Mucosa of rectum (tissue), 2 donors: Measurements from ENCODE around the gene VAX1.
"Not testable (repeated sequence)": the region's sequence is repeated elsewhere in the genome, so short reads cannot be mapped to it uniquely, and the experiment has no call there.

Experiments used
- H3K27ac ChIP-seq, 2 donors: one replicate each; pipeline ENCODE4 v1.7.0; 2013; ENCODE audit warnings: inconsistent platforms in 2 of 2, low read depth in 2 of 2, low read length in 2 of 2
- H3K27me3 ChIP-seq, 2 donors: one replicate each; pipeline ENCODE4 v1.7.0; 2013; ENCODE audit warnings: low read length in 2 of 2; ENCODE audit not compliant: control insufficient read depth in 2 of 2, insufficient read depth in 2 of 2
- H3K36me3 ChIP-seq, 2 donors: one replicate each; pipeline ENCODE4 v1.7.0; 2013; ENCODE audit warnings: low read length in 2 of 2; ENCODE audit not compliant: control insufficient read depth in 2 of 2, insufficient read depth in 2 of 2
- H3K4me1 ChIP-seq, 2 donors: one replicate each; pipeline ENCODE4 v1.7.0; 2013; ENCODE audit warnings: low read length in 2 of 2, mild to moderate bottlenecking in 1 of 2; ENCODE audit not compliant: control insufficient read depth in 2 of 2, insufficient read depth in 2 of 2
- H3K4me3 ChIP-seq, 2 donors: one replicate each; pipeline ENCODE4 v1.7.0; 2013; ENCODE audit warnings: low read length in 2 of 2
- H3K9ac ChIP-seq, 2 donors: one replicate each; pipeline ENCODE4 v1.7.0; 2013; ENCODE audit warnings: low read length in 2 of 2, low read depth in 1 of 2, mild to moderate bottlenecking in 1 of 2
- H3K9me3 ChIP-seq, 2 donors: one replicate each; pipeline ENCODE4 v1.7.0; 2013; ENCODE audit warnings: low read length in 2 of 2; ENCODE audit not compliant: control insufficient read depth in 2 of 2
- donor health status: healthy.
- donor health status: Normal muscosa, but diverticular disease.

VAX1 gene

GRCh38 chr10:117112220-117112619, 25.9 kb downstream of the VAX1 start:
- Histone ChIP-seq H3K4me1 (no peaks in the 10 kb centered on the region), H3K27ac (no peak overlapping the region), H3K36me3 (no peaks in the 10 kb centered on the region), H3K4me3 (no peak overlapping the region), H3K9me3 (no peaks in the 10 kb centered on the region), H3K9ac (no peak overlapping the region), H3K27me3 (peaks cover 0 to 3% of the 10 kb centered on the region in 2 donors)

GRCh38 chr10:117107238-117107637, 30.8 kb downstream of the VAX1 start:
- H3K4me1 ChIP-seq, result no peaks in the 10 kb centered on the region
- H3K27ac ChIP-seq, result no peak overlapping the region
- H3K9ac ChIP-seq, result no peak overlapping the region
- H3K36me3 ChIP-seq, result no peaks in the 10 kb centered on the region
- H3K4me3 ChIP-seq, result no peak overlapping the region
- no peaks in the 10 kb centered on the region for H3K9me3 ChIP-seq
- H3K27me3 ChIP-seq, result no peaks in the 10 kb centered on the region

- Histone ChIP-seq H3K9me3 (no peaks in the 10 kb centered on the region), H3K4me3 (no peak overlapping the region), H3K9ac (no peak overlapping the region), H3K36me3 (no peaks in the 10 kb centered on the region), H3K27ac (no peak overlapping the region), H3K4me1 (no peaks in the 10 kb centered on the region), H3K27me3 (peaks cover 0 to 2% of the 10 kb centered on the region in 2 donors)
These were observed 41.4 kb downstream of the VAX1 start for GRCh38 chr10:117096599-117097201.

DNA sequence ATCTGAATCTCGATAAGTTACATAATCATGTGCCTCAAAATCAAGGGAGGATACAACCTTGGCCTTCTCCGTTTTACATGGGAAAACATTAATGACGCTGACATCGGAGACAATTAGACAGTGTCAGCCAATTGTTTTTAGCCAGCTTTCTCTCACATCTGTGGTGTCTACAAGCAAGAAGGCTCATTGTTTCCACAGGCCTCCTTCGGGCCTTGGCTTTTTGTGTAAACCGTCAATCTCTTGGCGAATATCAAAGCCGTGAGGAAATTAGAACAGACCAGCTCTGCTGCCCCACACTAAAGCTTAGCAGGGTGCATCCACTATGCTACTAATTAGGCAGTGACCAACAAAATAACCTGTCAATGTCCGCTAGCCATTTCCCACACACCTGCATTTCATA, 43.2 kb downstream of the VAX1 start:
- Histone ChIP-seq H3K36me3 (no peaks in the 10 kb centered on the region), H3K4me3 (no peak overlapping the region), H3K9ac (no peak overlapping the region), H3K4me1 (no peaks in the 10 kb centered on the region), H3K27ac (no peak overlapping the region), H3K9me3 (no peaks in the 10 kb centered on the region), H3K27me3 (peaks cover 0 to 2% of the 10 kb centered on the region in 2 donors)

- Histone ChIP-seq H3K27ac (no peak overlapping the region), H3K4me3 (no peak overlapping the region), H3K36me3 (no peaks in the 10 kb centered on the region), H3K4me1 (no peaks in the 10 kb centered on the region), H3K9ac (no peak overlapping the region), H3K9me3 (no peaks in the 10 kb centered on the region), H3K27me3 (peaks cover 0 to 2% of the 10 kb centered on the region in 2 donors)
These were observed 45.7 kb downstream of the VAX1 start for GRCh38 chr10:117092386-117092785.

GRCh38 chr10:117090834-117091233, 47.2 kb downstream of the VAX1 start:
- Histone ChIP-seq H3K9me3 (no peaks in the 10 kb centered on the region), H3K9ac (no peak overlapping the region), H3K4me1 (no peaks in the 10 kb centered on the region), H3K36me3 (no peaks in the 10 kb centered on the region), H3K27me3 (peaks cover 0 to 2% of the 10 kb centered on the region in 2 donors), H3K27ac (no peak overlapping the region), H3K4me3 (no peak overlapping the region)

GRCh38 chr10:117087521-117087920, 50.5 kb downstream of the VAX1 start:
- Histone ChIP-seq H3K9me3 (no peaks in the 10 kb centered on the region), H3K4me3 (no peak overlapping the region), H3K4me1 (no peaks in the 10 kb centered on the region), H3K36me3 (no peaks in the 10 kb centered on the region), H3K9ac (no peak overlapping the region), H3K27me3 (no peaks in the 10 kb centered on the region), H3K27ac (no peak overlapping the region)

DNA sequence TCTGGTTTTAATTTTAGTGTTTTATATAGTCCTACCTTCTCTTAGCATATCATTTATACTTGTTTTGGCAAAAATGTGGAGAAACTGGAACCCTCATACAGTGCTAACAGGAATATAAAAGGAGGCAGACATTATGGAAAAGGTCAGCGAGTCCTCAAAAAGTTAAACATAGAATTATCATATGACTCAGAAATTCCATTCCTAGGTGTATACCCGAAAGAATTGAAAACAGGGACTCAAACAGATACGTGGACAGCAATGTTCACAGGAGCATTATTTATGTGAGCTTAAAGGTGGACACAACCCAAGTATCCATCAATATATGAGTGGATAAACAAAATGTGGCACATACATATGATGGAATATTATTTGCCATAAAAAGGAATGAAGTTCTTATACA, 51.5 kb downstream of the VAX1 start:
- H3K4me3 ChIP-seq, result no peak overlapping the region
- no peaks in the 10 kb centered on the region for H3K27me3 ChIP-seq
- no peak overlapping the region for H3K27ac ChIP-seq
- H3K36me3 ChIP-seq, result no peaks in the 10 kb centered on the region
- no peak overlapping the region for H3K9ac ChIP-seq
- H3K4me1 ChIP-seq, result no peaks in the 10 kb centered on the region
- no peaks in the 10 kb centered on the region for H3K9me3 ChIP-seq

DNA sequence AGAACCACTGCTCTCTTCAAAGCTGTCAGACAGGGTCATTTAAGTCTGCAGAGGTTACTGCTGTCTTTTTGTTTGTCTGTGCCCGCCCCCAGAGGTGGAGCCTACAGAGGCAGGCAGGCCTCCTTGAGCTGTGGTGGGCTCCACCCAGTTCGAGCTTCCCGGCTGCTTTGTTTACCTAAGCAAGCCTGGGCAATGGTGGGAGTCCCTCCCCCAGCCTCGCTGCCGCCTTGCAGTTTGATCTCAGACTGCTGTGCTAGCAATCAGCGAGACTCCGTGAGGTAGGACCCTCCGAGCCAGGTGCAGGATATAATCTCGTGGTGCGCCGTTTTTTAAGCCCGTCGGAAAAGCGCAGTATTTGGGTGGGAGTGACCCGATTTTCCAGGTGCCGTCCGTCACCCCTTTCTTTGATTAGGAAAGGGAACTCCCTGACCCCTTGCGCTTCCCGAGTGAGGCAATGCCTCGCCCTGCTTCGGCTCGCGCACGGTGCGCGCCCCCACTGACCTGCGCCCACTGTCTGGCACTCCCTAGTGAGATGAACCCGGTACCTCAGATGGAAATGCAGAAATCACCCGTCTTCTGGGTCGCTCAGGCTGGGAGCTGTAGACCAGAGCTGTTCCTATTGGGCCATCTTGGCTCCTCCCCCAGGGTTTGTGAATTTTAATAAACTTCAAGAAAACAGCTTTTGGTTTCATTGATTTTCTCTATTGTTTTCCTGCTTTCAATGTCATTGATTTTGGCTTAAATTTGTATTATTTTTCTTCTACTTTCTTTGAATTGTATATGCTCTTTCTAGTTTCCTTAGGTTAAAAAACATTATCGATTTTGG, 53.4 kb downstream of the VAX1 start:
- H3K9ac ChIP-seq, H3K4me3 ChIP-seq, H3K36me3 ChIP-seq, H3K27ac ChIP-seq, H3K9me3 ChIP-seq, H3K4me1 ChIP-seq, H3K27me3 ChIP-seq: not testable (repeated sequence)
